ENCODE results near the gene AP4S1.
"Not testable (repeated sequence)": the region's sequence is repeated elsewhere in the genome, so short reads cannot be mapped to it uniquely, and the experiment has no call there.

Gene AP4S1

DNA sequence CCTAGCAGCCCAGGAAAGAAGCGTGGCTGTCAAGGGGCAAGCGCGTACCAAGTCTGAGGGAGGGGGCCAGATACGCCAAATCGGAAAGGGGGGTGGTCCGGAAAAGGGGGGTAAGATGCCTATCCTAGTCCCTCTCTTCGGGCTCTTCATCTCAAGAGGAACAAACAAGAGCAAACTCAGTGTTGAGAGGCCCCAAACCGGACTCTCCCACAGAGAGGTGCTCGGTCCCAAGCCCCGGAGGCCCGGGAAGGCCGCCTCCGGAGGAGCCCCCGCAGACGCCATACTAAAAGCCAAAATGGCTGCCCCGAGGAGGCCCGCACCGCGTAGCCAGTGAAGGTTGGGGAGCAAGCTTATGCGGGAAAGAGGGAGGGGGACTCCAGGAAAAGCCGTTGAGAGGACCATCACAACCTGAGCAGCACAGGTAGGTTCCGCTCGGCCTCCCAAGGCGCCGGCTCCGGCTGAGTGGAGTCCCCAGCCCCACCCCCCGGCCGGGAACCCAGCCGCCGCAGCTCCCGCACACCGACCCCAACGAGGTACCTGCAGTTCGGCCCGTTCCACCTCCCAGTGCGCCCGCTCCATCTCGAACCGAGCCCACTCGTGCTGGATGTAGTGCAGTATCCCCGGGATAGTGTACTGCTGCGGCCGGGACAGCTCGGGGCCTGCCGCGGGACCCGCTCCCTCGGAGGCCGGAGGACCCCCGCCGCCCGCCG, at the start of gene AP4S1:
Gene AP4S1 (plus strand): TSS at position 283 of the 710 bp plus-strand sequence. CDS start 40,548 bp downstream, outside the sequence.
- FAIRE-seq: no peak

DNA sequence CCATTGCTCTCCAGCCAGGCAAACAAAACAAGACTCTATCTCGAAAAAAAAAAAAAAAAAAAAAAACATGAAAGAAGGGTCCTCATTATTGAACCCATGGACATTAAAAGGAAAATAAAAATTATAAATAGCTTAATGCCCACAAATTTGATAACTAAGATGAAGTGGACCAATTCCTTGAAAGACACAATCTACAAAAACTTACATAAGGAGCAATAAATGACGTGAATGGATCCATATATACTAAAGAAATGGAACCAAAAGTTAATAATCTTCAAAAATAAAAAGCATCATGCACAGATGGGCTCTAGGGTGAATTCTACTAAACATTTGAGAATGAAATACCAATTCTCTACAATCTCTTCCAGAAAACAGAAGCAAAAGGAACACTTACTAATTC, 47.7 kb upstream of the AP4S1 start:
- no peak for FAIRE-seq

DNA sequence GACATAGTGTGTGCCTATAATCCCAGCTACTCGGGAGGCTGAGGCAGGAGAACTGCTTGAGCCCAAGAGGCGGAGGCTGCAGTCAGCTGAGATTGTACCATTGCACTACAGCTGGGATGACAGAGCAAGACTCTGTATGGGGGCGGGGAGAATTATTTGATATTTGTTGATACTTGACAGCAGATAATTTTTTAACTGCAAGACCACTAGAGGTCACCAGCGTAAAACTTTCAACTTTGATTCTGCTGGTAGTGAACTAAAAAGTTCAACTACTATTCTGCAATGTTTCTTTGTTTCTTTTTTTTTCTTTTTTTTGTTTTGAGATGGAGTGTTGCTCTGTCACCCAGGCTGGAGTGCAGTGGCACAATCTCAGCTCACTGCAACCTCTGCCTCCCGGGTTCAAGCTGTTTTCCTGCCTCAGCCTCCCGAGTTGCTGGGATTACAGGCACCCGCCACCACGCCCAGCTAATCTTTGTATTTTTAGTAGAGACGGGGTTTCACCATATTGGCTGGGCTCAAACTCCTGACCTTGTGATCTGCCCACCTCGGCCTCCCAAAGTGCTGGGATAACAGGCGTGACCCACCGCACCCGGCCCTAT, 45.2 kb upstream of the AP4S1 start:
- not testable (repeated sequence) for FAIRE-seq

- no peak for FAIRE-seq
Measured at GRCh38 chr14:30980980-30981379, 44.5 kb upstream of the AP4S1 start.

- no peak for FAIRE-seq
Measured at GRCh38 chr14:30982533-30982932, 42.9 kb upstream of the AP4S1 start.

GRCh38 chr14:30983858-30984257, 41.6 kb upstream of the AP4S1 start:
- FAIRE-seq: no peak

- no peak for FAIRE-seq
Measured at GRCh38 chr14:30985796-30986195, 39.7 kb upstream of the AP4S1 start.

GRCh38 chr14:30988509-30988908, 36.9 kb upstream of the AP4S1 start:
- no peak for FAIRE-seq

- no peak for FAIRE-seq
Measured at GRCh38 chr14:30990770-30991169, 34.7 kb upstream of the AP4S1 start.

GRCh38 chr14:30991408-30991807, 34.0 kb upstream of the AP4S1 start:
- no peak for FAIRE-seq

DNA sequence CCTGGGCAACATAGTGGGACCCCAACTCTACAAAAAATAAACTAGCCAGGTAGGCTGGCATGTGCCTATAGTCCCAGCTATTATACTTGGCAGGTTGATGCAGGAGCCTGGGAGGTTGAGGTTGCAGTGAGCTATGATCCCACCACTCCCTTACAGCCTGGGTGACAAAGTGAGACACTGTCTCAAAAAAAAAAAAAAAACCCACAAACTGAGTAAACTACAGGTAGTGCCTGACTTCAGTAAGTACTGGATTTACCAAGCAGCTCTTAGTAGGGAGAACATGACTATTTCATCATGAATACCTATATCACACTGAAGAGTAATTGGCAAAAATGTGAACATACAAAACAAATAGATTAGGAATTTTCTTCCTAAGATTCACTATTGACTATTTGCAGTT, 32.4 kb upstream of the AP4S1 start:
- no peak for FAIRE-seq

GRCh38 chr14:30994681-30995620, 30.5 kb upstream of the AP4S1 start:
- FAIRE-seq: no peak

DNA sequence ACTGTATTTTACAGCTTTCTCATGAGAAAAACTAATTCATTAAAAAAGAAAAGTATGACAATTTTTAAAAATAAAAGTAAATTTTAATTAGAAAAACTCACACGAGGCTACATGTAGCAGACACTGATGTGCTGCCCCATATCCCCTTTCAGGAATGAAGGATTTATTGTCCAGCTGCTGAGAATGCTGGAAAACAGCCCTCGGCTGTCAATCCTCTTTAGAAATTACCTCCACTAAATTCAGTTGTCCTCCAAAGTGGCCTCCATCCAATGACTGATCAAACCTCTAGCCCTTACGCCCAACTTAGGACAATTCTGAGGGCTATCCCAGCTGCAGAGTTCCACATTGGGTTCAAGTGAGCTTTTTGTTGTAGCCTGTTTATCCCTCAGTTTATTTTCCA, 29.8 kb upstream of the AP4S1 start:
- FAIRE-seq: no peak

GRCh38 chr14:30996892-30997659, 28.4 kb upstream of the AP4S1 start:
- no peak for FAIRE-seq

DNA sequence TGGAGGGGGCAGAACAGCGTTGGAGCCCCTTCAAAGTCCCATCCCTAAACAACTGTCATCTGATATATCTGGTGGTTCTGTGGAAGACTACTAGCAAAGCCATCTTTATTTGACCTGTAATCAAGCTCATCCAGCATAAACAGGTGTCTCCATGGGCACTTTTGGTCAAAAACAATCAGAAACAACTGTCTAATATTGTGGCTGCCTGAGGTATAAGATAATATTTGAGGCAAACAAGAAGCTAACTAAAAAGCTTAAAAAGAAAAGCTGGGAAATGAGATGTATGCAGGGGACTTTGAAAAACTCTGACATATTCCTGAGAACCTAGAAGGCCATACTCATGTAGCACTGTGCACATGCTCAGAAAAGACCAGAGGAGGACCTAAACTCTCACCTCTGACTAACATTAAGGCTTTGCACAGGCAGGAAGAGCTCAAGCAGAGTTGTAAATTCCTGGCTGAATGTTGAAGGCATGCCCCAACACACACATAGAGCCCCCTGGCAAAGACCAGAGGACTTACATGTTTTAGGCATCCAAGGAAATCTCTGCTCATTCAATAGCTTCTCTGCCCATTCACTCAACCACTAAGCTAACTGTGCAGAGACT, 27.2 kb upstream of the AP4S1 start:
- no peak for FAIRE-seq

DNA sequence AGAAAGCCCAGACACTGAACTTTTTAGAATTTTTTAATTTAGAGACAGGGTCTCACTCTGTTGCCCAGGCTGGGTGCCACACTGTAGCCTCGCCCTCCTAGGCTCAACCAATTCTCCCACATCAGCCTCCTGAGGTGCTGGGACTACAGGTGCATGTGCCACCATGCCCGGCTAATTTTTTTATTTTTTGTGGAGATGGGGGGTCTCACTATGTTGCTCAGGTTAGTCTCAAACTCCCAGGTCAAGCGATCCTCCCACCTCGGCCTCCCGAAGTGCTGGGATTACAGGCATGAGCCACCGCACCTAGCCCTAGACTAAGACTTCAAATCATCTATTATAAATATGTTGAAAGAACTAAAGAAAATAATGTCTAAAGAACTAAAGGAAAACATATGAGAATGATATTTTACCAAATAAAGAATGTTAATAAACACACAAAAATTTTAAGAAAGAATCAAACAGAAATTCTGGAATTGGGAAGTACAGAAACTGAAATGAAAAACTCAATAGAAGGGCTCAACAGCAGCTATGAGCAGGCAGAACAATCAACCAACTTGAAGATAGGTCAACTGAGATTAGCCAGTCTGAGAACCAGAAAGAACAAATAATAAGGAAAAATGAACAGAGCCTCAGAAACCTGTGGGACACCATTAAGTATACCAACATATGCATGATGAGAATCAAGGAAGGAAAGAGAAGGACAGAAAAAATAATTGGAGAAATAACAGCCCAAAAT, 26.2 kb upstream of the AP4S1 start:
- no peak for FAIRE-seq

DNA sequence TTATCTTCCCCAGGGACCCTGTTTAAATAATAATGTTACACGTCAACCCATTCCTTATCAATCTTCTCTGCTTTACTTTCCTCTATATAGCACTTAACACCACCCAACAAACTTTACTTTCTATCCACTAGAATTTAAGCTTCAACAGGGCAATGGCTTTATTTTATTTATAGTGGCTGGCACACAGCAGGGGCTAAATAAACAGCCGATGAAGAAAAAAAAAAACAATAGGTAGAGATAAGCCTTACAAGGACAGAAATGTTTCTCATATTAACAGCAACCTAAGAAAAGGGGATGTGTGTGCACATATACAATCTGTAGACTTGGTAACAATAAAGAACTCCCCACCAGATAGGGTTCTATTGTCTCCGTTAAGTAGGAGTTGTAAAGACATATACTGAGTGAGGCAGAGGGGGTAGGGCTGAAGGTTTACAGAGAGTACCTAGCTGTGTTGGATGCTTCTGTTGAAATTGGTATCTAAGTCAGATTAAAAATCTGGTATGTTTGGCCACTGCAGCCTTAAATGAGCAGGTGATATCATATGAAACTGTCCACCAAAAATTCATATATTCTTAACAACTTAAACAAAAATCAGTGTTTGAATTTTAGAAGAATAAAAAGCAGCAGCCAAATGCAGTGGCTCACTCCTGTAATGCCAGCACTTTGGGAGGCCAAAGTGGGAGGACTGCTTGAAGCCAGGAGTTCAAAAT, 24.7 kb upstream of the AP4S1 start:
- no peak for FAIRE-seq

DNA sequence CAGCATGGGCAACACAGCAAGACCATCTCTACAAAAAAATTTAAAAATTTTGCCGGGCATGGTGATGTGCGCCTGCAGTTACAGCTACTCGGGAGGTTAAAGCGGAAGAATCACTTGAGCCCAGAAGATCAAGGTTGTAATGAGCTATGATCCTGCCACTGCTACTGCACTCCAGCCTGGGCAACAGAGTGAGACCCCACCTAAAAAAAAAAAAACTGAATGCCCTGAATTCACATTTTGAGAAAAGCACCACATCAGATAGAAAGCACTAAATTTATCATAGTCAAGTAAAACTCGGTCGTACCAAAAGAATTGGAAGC, 24.1 kb upstream of the AP4S1 start:
- FAIRE-seq: no peak

- FAIRE-seq: no peak
Measured at GRCh38 chr14:31003284-31003683, 22.2 kb upstream of the AP4S1 start.

DNA sequence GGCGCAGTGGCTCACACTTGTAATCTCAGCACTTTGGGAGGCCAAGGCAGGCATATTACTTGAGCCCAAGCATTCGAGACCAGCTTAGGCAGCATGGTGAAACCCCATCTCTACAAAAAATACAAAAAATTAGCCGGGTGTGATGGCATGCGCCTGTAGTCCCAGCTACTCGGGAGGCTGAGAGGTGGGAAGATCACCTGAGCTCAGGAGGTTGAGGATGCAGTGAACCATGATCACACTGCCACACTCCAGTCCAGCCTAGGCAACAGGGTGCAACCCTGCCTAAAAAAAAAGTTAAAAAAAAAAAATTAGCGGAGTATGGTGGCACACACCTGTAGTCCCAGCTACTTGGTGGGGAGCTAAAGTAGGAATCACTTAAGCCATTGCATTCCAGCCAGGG, 21.4 kb upstream of the AP4S1 start:
- FAIRE-seq: not testable (repeated sequence)

GRCh38 chr14:31006703-31007102, 18.7 kb upstream of the AP4S1 start:
- no peak for FAIRE-seq

Data from colon (tissue), 2 donors.